GM12878 (cell line): Measurements from ENCODE around the gene TELO2. TPM values are rescaled to one million over a fixed set of nuclear protein-coding genes. Genes with fewer than 3 reads are reported as not detected.

Experiments
- ATAC-seq: fragments of 200-7000 bp; cut with Tn5 transposase; 3 replicates; pipeline ENCODE4 v1.9.1; 2020; ENCODE audit warnings: mild to moderate bottlenecking, moderate library complexity
- BruUV-seq: library from RNA; stranded (reverse); fragments of 400-500 nt; replicated peaks from 2 replicates; lab custom pipeline; 2021; lab: Mats Ljungman, UMichigan
- CTCF ChIA-PET: fragments of 300-600 bp; sonication (Branson Sonifier 250); formaldehyde crosslinking; extraction: SDS; loops from one replicate; lab custom pipeline; 2021; ENCODE audit warnings: inconsistent platforms; lab: Yijun Ruan, JAX
- POLR2A ChIA-PET: fragments of 350-600 bp; formaldehyde crosslinking; extraction: SDS; loops from one replicate; lab custom pipeline; 2021; ENCODE audit warnings: inconsistent platforms; lab: Charles Lee
- RAD21 ChIA-PET: fragments of 300-600 bp; sonication (Branson Sonifier 250); formaldehyde crosslinking; loops from one replicate; lab custom pipeline; 2023; ENCODE audit warnings: antibody characterized with exemption; ENCODE audit not compliant: unreplicated experiment; lab: Charles Lee
- SMC1A ChIA-PET: fragments of 300-600 bp; sonication (Branson Sonifier 250); formaldehyde crosslinking; loops from one replicate; lab custom pipeline; 2023; ENCODE audit not compliant: unreplicated experiment, uncharacterized antibody; lab: Charles Lee
- DNase-seq: peaks from one replicate; pipeline ENCODE4 v3.0.0-alpha.2; 2011; ENCODE audit warnings: low read depth, low spot score
- FAIRE-seq: peaks from 3 replicates; lab custom pipeline; 2011; peaks lifted over from hg19 to GRCh38; lab: Jason Lieb, UNC
- H2AFZ ChIP-seq: 2 replicates; pipeline ENCODE4 v1.6.0; 2011; ENCODE audit warnings: low read depth, low read length, control low read depth; ENCODE audit not compliant: control insufficient read depth
- H3K27ac ChIP-seq: 2 replicates; pipeline ENCODE4 v1.5.1; 2011; ENCODE audit warnings: control low read depth; ENCODE audit not compliant: control insufficient read depth, insufficient read depth
- H3K27me3 ChIP-seq, 2 experiments: replicated peaks in 1 of 2; 2 replicates each; pipeline versions ENCODE4 v1.6.0 to v1.6.1; 2011; ENCODE audit warnings: low read length in 1 of 2; ENCODE audit not compliant: control insufficient read depth in 2 of 2, insufficient read depth in 2 of 2
- H3K36me3 ChIP-seq, 2 experiments: 2 replicates each; pipeline ENCODE4 v1.5.1; 2011; ENCODE audit warnings: low read length in 1 of 2; ENCODE audit not compliant: control insufficient read depth in 2 of 2, insufficient read depth in 2 of 2
- H3K4me1 ChIP-seq: 2 replicates; pipeline ENCODE4 v1.6.1; 2011; ENCODE audit warnings: mild to moderate bottlenecking, low read length, moderate library complexity, mixed read lengths; ENCODE audit not compliant: control insufficient read depth, insufficient read depth
- H3K4me2 ChIP-seq: 2 replicates; pipeline ENCODE4 v1.6.0; 2011; ENCODE audit warnings: control low read depth; ENCODE audit not compliant: control insufficient read depth, insufficient read depth
- H3K4me3 ChIP-seq: fragments of 200-600 bp; sonication (generic); 2 replicates; pipeline ENCODE4 v1.5.1; 2016
- H3K79me2 ChIP-seq: 2 replicates; pipeline ENCODE4 v1.6.0; 2011; ENCODE audit warnings: low read length; ENCODE audit not compliant: control insufficient read depth, insufficient read depth
- H3K9ac ChIP-seq: 2 replicates; pipeline ENCODE4 v1.8.0; 2011; ENCODE audit warnings: low read length, control low read depth, mixed read lengths; ENCODE audit not compliant: control insufficient read depth, insufficient read depth
- H3K9me3 ChIP-seq: replicated peaks from 3 replicates; pipeline ENCODE4 v1.5.1; 2011; ENCODE audit warnings: mild to moderate bottlenecking, low read length; ENCODE audit not compliant: control insufficient read depth, insufficient read depth
- H4K20me1 ChIP-seq: 2 replicates; pipeline ENCODE4 v1.6.0; 2011; ENCODE audit not compliant: control insufficient read depth, insufficient read depth
- CBFB ChIP-seq: IDR thresholded peaks from 2 replicates; pipeline ENCODE4 v1.6.1; 2016; ENCODE audit warnings: antibody characterized with exemption, low read depth
- CBX5 ChIP-seq: sonication (generic); IDR thresholded peaks from 2 replicates; pipeline ENCODE4 v1.6.1; 2016; ENCODE audit warnings: low read depth, moderate library complexity, mild to moderate bottlenecking, inconsistent platforms
- ETV6 ChIP-seq, 2 experiments: fragments of 450-650 bp in 1 of 2; IDR thresholded peaks in 1 of 2; conservative IDR thresholded peaks in 1 of 2; 2 replicates each; pipeline ENCODE4 v1.6.1; 2014; ENCODE audit warnings: antibody characterized with exemption in 1 of 2, borderline replicate concordance in 1 of 2, low read depth in 1 of 2, mild to moderate bottlenecking in 1 of 2, moderate library complexity in 1 of 2
- HDAC6 ChIP-seq: fragments of 200-600 bp; sonication (generic); IDR thresholded peaks from one replicate; pipeline ENCODE4 v1.8.0; 2017; ENCODE audit warnings: antibody characterized with exemption; ENCODE audit not compliant: unreplicated experiment
- NR2F1 ChIP-seq: fragments of 450-650 bp; conservative IDR thresholded peaks from 2 replicates; pipeline ENCODE4 v1.6.1; 2017; ENCODE audit warnings: mild to moderate bottlenecking
- SIN3A ChIP-seq: IDR thresholded peaks from 2 replicates; pipeline ENCODE4 v1.6.1; 2012; ENCODE audit warnings: low read depth, low read length, improper control_type of control experiment
- SIX5 ChIP-seq: IDR thresholded peaks from 2 replicates; pipeline ENCODE4 v1.6.1; 2011; ENCODE audit warnings: mild to moderate bottlenecking, low read depth, low read length, moderate library complexity; ENCODE audit not compliant: severe bottlenecking
- SP1 ChIP-seq: IDR thresholded peaks from one replicate; pipeline ENCODE4 v1.6.1; 2011; ENCODE audit warnings: low read depth, low read length
- ZNF217 ChIP-seq: fragments of 450-650 bp; IDR thresholded peaks from 2 replicates; pipeline ENCODE4 v1.6.1; 2017; ENCODE audit warnings: antibody characterized with exemption, mild to moderate bottlenecking
- WGBS: methylation state at CpG from one replicate; pipeline ENCODE4 v1.1.6; 2016; ENCODE audit warnings: low lambda C conversion rate; ENCODE audit not compliant: insufficient replicate concordance, insufficient coverage; ENCODE audit errors: missing lambda C conversion rate; 5-methylcytosine and 5-hydroxymethylcytosine counted together
- in situ Hi-C: fragments of 300-500 bp; cut with MboI; formaldehyde crosslinking; loops from 9 replicates; pipeline ENCODE4 v1.14.3; 2018; ENCODE audit warnings: mixed read lengths
- intact Hi-C: fragments of 100-400 bp; cut with micrococcal nuclease; formaldehyde crosslinking; loops from one replicate; pipeline ENCODE4 v1.14.2; 2022; ENCODE audit not compliant: unreplicated experiment
- polyA plus RNA-seq, 11 experiments: library from polyadenylated mRNA; depleted of rRNA in 4 of 11; unstranded in 6 of 11; stranded (reverse) in 5 of 11; fragments of >200 nt; fragmentation: Nextera tagmentation in 4 of 11; fragmentation: Illumina TruSeq in 1 of 11; extraction: Ambion mirVana in 4 of 11; extraction: Trizol in 1 of 11; gene quantifications; 1 replicate in 1 of 11; 2 replicates in 10 of 11; pipeline versions ENCODE4 v1.2.1 to v1.2.3, GENCODE V29; 2011 to 2016; ENCODE audit warnings: inconsistent platforms in 2 of 11, missing spikeins in 2 of 11, low read depth in 1 of 11
- total RNA-seq, 4 experiments: library from RNA; depleted of rRNA in 3 of 4; stranded (reverse); fragments of >200 nt in 3 of 4; fragmentation: Illumina TruSeq in 1 of 4; extraction: Trizol in 1 of 4; gene quantifications; 2 replicates each; pipeline versions ENCODE4 v1.2.1 to v1.2.3, GENCODE V29; 2013 to 2021
- TF ChIP-seq, protein P1 (sequence below), 3 experiments: IDR thresholded peaks in 2 of 3; conservative IDR thresholded peaks in 1 of 3; 2 replicates each; pipeline ENCODE4 v1.5.1; 2011; ENCODE audit warnings: low read depth in 3 of 3, low read length in 3 of 3, mild to moderate bottlenecking in 3 of 3, control low read depth in 2 of 3, moderate library complexity in 2 of 3, inconsistent platforms in 1 of 3, mixed read lengths in 1 of 3; ENCODE audit not compliant: control insufficient read depth in 2 of 3, insufficient read depth in 1 of 3; ENCODE audit errors: extremely low read depth in 1 of 3
- TF ChIP-seq, protein P2 (sequence below): fragments of 450-650 bp; IDR thresholded peaks from 2 replicates; pipeline ENCODE4 v1.6.1; 2017; ENCODE audit warnings: mild to moderate bottlenecking, low read depth, inconsistent platforms; ENCODE audit not compliant: poor library complexity, severe bottlenecking

TELO2 gene
- total and polyA plus RNA-seq, 10 of the 15 experiments (the other 5 are each of a cell fraction or from before 2014, with no cell fraction given): 0.55 to 72.8 (median 18.6) TPM

DNA sequence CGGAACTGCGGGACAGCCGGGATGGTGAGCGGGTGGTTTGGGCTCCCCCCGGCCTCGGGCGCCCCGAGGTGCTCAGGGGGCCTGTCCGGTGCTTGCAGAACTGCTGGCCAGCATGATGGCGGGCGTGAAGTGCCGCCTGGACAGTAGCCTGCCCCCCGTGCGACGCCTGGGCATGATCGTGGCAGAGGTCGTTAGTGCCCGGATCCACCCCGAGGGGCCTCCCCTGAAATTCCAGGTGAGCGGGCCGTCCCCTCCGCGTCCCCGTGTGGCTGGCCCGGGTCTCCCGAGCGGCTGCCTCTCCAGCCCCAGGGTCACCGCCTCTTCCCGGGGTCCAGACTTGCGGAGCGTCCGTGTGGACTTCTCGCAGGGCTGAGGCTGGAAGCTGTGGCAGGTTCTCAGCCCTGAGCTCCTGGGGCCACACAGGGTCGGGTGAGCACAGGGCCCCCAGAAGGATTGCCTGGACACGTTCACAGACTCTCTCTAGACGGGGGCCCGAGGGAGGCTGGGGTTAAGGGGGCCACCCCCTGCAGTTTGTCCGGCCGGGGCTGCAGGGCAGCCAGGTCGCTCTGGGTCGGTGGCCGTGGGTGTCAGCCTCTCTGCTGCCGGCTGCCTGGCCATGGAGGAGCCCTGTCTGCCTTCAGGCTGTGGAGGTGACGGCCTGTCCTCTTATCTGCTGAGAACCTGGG, 7.4 kb downstream of the TELO2 start:
- no peak overlapping the region for H3K4me3 ChIP-seq
- ChIA-PET SMC1A (no interaction called here), POLR2A (no interaction called here), RAD21 (no interaction called here), CTCF (no interaction called here)
- H3K9ac ChIP-seq: no peak overlapping the region
- no peaks in the 10 kb centered on the region for H3K9me3 ChIP-seq
- FAIRE-seq (no peak), DNase-seq (no peak), ATAC-seq (no peak)
- BruUV-seq: no TSS peak
- in situ Hi-C loops: no loop called here
- H3K36me3 ChIP-seq: peaks cover 7 to 17% of the 10 kb centered on the region in 2 experiments; a peak in 3 of 4 replicates
- no peaks in the 10 kb centered on the region for H4K20me1 ChIP-seq
- intact Hi-C loops: no loop called here
- H3K4me2 ChIP-seq: no peak overlapping the region
- 93% methylated on average over 36 of the region's 44 CpGs for WGBS
- H3K4me1 ChIP-seq: no peaks in the 10 kb centered on the region
- H2AFZ ChIP-seq: no peak overlapping the region
- no peaks in the 10 kb centered on the region for H3K79me2 ChIP-seq
- TF ChIP-seq CBFB: no peak
- H3K27me3 ChIP-seq: no peaks in the 10 kb centered on the region
- H3K27ac ChIP-seq: no peak overlapping the region

DNA sequence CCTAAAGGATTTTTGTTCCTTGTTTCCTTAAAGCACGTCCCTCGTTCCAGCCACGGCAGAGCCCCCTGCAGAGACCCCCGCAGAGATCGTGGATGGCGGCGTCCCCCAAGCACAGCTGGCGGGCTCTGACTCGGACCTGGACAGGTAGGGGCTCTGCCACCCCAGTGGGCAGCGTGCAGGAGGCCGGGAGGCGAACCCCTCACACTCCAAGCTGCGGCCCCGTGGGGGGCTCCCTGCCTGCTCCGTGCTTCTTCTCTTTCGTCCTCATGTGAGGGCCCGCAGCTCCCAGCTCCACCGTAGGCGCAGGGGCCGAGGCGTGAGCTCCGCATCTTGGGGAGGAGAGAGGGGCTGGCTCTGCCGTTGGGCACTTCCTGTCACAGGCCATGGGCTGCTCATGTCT, 8.5 kb downstream of the TELO2 start:
- ATAC-seq: no peak
- Histone ChIP-seq H3K4me3 (no peak overlapping the region), H3K4me1 (no peaks in the 10 kb centered on the region), H2AFZ (no peak overlapping the region), H3K9ac (no peak overlapping the region), H4K20me1 (no peaks in the 10 kb centered on the region), H3K36me3 (peaks cover 7 to 13% of the 10 kb centered on the region in 2 experiments; a peak in 3 of 4 replicates), H3K27me3 (no peaks in the 10 kb centered on the region), H3K4me2 (no peak overlapping the region), H3K79me2 (no peaks in the 10 kb centered on the region), H3K9me3 (no peaks in the 10 kb centered on the region), H3K27ac (no peak overlapping the region)
- ChIA-PET CTCF (no interaction called here), RAD21 (no interaction called here), POLR2A (no interaction called here), SMC1A (no interaction called here)
- BruUV-seq: no TSS peak
- WGBS: 98% methylated on average over 21 of the region's 23 CpGs
- no peak for FAIRE-seq
- in situ Hi-C loops: no loop called here
- DNase-seq: no peak
- intact Hi-C loops: no loop called here
- TF ChIP-seq ZNF217 (no peak), SIN3A (no peak), SIX5 (no peak), CBX5 (no peak), SP1 (no peak), ETV6 (conservative IDR thresholded peaks at IDR 0.05 in 1 of 2, IDR thresholded peaks at IDR 0.05 in 1 of 2; ENCODE audit: borderline replicate concordance in 1 of 2, low read depth in 1 of 2) (no peak), NR2F1 (no peak), HDAC6 (no peak)
- TF ChIP-seq, protein P1, sequence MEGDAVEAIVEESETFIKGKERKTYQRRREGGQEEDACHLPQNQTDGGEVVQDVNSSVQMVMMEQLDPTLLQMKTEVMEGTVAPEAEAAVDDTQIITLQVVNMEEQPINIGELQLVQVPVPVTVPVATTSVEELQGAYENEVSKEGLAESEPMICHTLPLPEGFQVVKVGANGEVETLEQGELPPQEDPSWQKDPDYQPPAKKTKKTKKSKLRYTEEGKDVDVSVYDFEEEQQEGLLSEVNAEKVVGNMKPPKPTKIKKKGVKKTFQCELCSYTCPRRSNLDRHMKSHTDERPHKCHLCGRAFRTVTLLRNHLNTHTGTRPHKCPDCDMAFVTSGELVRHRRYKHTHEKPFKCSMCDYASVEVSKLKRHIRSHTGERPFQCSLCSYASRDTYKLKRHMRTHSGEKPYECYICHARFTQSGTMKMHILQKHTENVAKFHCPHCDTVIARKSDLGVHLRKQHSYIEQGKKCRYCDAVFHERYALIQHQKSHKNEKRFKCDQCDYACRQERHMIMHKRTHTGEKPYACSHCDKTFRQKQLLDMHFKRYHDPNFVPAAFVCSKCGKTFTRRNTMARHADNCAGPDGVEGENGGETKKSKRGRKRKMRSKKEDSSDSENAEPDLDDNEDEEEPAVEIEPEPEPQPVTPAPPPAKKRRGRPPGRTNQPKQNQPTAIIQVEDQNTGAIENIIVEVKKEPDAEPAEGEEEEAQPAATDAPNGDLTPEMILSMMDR (IDR thresholded peaks at IDR 0.05 in 2 of 3, conservative IDR thresholded peaks at IDR 0.05 in 1 of 3; ENCODE audit: control insufficient read depth in 2 of 3, extremely low read depth in 1 of 3, insufficient read depth in 1 of 3, low read depth in 3 of 3, low read length in 3 of 3): no peak
- TF ChIP-seq, protein P2, sequence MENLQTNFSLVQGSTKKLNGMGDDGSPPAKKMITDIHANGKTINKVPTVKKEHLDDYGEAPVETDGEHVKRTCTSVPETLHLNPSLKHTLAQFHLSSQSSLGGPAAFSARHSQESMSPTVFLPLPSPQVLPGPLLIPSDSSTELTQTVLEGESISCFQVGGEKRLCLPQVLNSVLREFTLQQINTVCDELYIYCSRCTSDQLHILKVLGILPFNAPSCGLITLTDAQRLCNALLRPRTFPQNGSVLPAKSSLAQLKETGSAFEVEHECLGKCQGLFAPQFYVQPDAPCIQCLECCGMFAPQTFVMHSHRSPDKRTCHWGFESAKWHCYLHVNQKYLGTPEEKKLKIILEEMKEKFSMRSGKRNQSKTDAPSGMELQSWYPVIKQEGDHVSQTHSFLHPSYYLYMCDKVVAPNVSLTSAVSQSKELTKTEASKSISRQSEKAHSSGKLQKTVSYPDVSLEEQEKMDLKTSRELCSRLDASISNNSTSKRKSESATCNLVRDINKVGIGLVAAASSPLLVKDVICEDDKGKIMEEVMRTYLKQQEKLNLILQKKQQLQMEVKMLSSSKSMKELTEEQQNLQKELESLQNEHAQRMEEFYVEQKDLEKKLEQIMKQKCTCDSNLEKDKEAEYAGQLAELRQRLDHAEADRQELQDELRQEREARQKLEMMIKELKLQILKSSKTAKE: no peak
